Stimulated activated CD4-positive, alpha-beta T cell treated with anti-CD3 and anti-CD28 coated beads, Interleukin-2, amount 100 ng/mL, for 24 hours (primary cell): ENCODE results near the gene B4GALT5.

ENCODE experiments used
- DNase-seq, 2 donors: peaks; one replicate each; pipeline ENCODE4 v3.0.0-alpha.2; 2020

B4GALT5 gene

DNA sequence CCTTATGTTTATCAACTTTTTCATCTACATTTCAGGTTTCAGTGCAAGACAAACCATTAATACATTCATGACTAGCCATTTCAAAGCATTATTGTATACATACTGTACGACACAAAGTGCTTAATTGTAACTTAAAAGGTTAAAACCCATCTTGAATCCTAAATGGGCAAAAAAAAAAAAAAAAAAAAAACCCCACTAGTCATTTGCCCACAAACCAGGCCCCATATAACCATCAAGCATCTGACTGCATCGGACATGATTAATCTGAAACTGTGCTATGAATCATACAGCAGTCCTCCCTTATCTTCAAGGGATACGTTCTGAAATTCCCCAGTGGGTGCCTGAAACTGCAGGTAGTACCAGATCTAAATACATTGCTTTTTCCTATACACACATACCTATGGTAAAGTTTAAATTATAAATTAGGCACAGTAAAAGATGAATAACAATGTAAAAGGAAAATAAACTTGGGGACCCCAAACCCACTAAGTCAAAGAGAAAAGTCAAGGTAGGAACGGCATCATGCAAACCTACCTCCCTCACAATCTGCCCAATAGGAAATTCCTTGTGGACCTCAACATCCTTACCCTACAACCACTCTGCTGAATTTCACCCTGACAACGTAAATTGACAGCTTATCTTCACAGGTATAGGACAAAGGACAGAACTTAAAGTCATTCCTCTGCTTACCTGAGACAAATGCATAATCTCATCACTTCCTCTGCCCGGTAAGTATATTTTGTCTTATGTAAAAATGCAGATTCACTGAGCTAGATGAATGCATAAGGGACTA is 14.3 kb downstream of the B4GALT5 start:
- peak in 1 of 2 donors; percentile 42 for DNase-seq

DNA sequence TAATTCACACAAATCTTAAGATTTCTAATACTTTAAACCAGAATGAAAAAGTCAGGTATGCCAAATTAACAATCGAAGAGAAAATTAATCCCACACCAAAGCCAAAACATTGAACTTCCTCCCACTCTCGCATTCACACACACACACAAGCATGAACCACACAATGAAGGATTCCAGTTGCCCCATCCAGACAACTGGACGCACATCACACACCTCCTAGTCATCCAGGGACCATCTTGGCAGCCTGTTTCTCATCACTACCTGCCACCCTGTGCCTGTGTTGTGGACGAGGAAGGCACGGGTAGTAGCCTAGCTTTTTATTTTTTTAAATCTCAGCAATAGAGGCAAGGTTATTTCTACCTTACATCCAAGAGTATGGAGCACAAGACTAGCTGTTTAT is 15.2 kb downstream of the B4GALT5 start:
- no peak for DNase-seq

DNA sequence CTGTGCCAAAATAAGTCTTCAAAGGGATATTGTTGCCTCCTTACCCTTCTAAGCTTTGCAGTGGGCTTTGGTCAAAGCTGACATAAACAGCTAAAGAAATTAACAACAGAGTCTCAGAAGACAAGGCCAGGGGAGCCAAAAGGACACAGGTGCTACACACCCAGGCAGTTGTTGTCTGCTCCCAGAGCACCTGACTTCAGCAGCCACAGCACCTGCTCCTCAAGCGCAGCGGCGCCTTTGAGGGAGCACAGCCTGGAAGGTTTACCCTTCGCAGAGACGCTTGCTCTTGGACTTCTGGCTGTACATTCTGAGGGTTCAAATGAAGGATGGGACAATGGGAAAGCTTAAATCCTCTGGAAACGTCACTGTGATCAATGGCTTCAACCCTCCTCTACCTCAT is 16.6 kb downstream of the B4GALT5 start:
- DNase-seq = no peak

DNA sequence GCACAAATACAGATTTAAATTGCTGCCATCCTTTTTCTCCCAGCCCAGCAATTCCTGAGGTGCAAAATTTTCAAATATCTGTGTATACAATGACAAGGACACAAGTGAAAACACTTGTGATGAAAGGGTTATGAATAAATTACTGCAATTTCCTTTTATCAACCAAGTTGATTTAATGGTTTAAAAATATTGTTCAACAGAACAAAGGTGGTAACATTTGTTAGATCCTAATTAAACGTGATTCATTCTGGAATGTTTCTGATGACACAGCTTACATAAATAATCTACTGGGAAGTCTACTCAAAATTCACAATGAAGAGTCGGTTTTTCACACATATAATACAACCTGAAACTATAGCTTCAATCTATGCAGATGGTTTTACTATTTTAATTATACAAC is 17.1 kb downstream of the B4GALT5 start:
- DNase-seq = no peak

DNA sequence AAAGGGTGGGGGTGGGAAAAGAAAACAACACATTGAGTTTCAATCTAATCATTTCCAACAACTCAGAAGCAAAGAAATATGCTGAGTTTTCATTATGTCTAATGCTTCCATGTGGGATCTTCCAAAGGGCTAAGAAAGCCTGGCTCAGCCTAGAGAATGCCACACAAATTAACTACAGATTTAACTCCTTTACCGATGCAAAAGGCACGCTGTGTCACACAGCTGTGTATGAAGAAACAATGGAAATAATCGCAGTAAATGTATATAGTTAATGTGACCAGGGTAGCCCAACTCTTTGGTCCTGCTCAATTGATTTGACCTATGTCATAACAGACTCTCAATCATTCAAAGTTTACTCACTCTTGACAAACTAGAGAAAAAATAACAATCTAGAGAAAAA is 17.8 kb downstream of the B4GALT5 start:
- DNase-seq = no peak

DNA sequence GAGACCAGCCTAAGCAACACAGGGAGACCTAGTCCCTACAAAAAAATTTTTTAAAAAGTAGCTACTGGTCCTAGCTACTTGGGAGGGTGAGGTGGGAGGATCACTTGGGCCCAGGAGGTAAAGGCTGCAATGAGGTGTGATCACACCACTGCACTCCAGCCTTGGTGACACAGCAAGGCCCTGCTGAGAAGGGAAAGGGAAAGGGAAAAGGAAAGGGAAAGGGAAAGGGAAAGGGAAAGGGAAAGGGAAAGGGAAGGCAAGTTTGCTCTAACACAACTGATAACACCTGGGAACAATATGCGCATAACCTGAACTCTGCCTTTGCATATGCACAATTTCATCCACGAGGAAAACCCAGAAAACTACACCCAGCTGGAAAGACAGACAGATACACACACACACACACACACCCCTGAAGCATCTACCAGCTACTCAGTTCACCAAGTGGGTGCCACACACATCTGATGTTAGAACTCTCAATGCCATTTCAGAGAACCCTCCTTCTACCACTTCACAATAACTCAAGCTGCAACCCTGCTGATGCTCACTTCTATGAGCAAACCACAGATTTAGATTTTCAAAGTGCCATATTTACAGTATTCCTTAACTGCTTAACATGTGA is 19.1 kb downstream of the B4GALT5 start:
- DNase-seq = no peak

DNA sequence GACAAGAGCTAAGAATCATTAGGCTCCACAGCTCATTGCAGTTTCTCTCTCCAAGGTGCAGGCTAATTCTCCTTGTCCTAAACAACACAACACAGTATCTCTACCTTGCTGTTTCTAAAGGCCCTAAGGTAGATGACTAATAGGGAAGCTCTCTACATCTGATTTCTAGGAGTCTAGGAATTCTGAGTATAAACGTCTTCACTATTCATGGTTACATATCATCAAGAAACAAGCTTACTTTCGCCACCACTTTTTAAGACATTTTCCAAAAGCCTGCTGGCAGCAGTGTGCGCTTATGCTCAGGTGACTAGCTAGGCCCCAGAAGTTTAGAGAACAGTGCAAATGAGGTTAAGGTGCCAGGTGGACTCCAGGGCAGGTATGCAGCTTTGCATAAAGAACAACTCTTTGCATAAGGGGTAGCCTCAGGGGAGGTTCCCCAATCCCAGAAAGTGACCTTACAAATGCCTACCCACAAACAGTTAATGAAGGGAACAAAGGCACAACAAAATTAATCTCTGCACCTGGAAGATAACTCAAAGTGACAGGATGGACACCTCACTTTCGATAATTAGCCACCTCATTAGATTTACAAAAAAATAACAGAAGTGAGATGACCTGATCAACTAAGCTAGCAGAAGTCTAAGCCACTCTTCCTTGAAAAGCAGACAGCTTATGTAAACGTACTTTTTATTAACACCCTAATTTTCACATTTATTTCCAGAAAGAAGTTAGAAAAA is 20.1 kb downstream of the B4GALT5 start:
- no peak for DNase-seq

DNA sequence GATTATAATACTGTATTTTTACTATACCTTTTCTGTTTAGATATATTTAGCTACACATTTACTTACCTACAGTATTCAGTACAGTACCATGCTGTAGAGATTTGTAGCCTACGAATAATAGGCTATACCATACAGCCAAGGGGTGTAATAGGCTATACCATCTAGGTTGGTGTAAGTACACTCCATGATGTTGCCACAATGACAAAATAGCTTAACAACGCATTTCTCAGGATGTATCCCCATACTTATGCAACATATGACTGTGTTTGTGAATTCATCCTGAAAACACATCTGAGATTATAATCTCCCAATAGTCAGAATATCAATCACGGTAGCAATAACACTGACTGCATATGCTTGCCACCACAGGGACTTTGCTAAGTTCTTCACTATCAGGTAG is 20.7 kb downstream of the B4GALT5 start:
- no peak for DNase-seq

DNA sequence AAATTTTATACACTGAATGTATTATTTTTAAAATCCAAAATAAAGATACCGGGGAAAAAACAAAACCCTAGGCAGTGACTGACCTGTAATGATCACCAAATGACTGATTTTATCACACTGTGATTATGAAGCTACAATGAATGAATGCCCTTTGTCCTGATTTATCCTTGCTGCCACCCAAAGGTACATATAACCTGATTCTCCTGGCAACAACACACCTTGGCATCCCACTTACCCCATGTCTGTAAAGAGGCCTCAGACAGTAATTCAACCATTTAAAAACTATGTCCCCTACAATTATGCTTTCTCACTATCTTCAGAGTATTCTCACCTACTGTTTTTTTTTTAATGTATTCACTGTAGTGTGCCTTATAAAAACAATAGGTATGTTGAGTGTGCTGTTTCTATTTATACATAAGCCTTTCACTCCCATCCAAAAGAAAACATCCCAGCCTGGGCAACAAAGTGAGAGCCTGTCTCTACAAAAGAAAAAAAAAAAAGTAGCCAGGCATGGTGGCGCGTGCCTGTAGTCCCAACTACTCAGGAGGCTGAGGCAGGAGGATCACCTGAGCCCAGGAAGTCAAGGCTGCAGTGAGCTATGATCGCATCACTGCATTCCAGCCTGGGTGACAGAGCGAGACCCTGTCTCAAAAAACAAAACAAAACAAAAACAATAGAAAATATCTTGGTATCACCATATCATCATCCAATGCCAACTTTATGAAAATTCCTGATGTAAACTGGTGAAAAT is 21.7 kb downstream of the B4GALT5 start:
- DNase-seq = no peak

DNA sequence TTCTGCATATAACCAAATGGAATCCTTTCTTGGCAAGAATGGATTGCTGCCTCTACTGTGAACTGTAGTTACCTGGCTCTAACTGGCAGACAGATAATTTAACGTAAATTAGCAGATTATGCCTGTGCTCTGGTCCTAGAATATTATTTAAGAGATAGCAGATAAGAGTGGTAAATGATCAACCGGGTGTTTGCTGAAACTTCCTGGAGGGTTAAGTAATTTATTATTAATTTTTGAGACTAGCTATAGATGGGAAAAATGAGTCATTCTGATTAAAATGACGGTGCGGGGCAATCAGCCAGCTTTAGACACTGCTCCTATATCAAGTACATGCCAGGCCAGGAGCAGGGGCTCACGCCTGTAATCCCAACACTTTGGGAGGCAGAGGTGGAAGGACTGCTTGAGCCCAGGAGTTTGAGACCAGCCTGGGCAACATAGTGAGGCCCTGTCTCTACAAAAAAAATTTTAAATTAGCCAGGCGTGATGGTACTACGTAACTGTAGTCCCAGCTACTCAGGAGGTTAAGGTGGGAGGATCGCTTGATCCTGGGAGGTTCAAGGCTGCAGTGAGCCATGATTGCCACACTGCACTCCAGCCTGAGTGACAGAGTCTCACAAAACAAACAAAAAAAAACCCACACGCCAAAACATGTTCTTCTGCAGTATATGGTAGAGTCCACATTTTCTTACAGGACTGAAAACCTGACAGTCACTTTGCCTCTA is 22.6 kb downstream of the B4GALT5 start:
- DNase-seq = no peak

DNA sequence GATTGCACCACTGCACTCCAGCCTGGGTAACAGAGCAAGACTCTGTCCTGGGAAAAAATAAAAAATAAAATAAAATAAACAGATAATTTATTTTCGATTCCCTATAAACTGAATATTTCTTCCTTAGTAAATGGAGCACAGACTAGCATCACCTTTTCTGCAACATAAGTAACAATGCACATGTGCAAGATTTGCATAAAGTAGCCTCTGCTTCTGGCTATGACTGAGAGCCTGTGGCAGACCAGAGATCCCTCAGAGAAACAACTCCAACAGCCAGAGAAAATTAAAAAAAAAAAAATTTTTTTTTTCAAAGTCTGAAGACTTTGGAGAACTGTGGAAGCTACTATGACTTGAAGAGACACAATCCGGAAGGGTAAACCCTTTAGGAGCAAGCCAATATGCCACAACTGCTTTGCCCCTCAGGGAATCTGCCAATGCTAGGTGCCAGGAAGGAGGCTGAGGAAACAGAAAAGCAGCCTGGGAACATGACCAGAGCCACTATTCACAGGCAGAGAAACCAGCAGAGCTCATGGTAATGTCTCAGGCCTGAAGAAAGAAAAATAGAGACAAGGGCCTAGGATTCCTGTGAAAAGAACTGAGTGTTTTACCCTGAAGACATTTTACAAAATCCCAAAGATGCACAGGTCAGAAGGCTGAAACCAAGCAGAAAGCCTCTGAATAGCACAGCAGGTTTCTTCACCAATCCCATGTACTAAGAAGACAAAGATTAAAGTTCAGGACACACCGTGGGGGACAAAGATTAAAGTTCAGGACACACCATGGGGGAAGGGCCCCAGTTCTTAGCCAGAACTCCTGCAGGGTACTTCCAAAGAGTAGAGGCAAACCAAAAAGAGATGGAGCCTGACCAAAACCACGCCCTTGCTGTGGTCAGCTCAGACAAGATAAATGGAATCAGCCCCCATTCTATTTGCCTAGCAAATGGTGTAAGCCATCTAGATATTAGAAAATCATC is 25.8 kb downstream of the B4GALT5 start:
- DNase-seq = no peak

DNA sequence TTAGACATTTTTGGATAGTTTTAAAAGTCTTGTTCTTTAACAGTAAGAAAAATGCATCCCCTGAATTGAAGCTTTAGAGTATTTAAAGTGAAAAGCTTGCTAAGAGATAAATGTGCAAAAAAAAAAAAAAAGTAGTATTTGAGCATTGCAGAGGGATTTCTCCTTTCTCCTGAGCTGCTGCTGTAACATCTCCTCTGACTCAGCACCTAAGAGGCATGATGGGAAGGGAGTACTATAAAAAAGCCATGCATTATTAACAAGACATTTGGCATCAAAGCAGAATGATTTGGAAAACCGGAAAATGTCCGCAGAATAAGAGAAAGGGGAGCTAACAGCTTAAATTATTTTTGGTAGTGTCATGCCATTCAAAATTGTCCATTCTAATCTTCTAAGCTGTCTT is 27.9 kb downstream of the B4GALT5 start:
- no peak for DNase-seq

DNA sequence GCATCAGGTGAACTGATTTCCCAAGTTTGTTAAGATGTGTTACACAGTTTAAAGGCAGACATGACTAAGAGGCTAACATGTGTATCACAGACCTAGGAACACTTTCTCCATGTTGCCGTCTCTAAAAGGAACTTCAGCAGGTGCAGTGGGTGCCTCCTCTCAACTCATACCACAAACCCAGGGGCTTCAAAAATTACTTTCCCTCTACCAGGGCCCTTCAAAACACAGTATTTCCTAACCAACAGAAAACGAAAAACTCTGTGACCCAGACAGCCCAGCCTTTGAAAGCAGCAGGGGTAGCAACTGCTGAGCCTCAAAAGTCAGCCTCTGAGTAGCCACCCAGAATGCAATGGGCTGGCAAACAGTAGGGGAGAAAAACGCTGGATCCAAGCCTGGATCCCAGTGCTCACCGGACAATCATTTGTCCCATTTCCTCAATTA is 28.5 kb downstream of the B4GALT5 start:
- DNase-seq = no peak

DNA sequence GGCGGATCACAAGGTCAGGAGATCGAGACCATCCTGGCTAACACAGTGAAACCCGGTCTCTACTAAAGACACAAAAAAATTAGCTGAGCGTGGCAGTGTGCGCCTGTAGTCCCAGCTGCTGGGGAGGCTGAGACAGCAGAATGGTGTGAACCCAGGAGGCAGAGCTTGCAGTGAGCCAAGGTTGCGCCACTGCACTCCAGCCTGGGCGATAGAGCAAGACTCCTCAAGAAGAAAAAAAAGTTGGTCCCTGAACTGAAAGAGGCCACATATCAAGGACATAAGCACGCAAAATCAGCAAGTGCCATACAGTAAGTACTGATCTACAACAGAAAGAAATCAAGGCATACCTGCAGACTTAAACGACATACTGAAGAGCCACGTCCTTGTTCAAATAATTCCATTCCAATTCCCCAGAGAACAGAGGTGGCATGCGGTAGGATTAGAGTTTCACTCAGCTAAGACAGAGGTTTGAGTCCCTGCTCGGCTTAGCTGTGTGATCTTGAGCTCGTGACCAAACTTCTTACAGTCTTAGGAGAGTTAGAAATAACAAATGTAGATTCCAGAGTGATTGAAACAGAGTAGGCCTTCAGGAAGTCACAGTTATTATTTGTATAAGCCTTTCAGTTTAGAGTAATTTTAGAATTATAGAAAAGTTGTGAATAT is 29.2 kb downstream of the B4GALT5 start:
- DNase-seq = no peak

DNA sequence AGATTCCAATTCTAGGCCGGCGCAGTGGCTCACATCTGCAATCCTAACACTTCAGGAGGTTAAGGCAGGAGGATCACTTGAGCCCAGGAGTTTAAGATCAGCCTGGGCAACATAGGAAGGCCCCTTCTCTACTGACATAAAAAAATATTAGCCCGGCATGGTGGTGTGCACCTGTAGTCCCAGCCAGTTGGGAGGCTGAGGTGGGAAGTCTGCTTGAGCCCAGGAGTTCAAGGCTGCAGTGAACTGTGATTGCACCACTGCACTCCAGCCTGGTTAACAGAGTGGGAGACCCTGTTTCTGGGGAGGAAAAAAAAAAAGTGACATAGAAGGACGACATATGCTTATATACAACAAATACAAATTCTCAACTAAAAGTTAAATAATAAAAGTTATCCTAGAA is 30.9 kb downstream of the B4GALT5 start:
- DNase-seq = no peak

DNA sequence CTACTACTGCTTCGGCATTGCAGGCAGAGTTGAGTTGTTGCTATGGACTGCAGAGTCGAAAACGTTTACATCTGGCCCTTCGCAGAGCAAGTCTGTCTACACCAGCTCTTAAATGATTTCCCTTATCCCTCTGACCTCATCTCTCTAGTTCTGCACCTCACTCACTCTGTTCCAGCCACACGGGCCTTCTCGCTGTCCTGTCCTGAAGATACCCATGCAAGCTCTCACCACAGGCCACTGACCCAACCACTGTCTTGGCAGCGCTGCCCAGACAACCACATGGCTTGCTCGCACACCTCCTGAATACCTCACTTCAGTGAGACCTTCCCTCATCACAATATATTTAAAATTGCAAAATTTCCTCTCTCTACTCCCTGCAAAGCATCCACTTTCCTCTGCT is 31.4 kb downstream of the B4GALT5 start:
- no peak for DNase-seq

DNA sequence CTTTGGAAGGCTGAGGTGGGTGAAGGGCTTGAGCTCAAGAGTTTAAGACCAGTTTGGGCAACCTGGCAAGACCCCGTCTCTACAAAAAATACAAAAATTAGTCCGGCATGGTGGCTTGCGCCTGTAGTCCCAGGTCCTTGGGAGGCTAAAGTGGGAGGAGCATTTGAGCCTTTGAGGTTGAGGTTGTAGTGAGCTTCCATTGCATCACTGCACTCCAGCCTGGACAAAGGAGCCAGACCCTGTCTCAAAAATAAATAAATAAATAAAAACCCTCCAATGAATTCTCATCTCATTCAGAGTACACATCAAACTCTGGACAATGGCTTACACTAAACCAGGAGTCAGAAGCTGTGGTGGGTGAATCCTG is 31.8 kb downstream of the B4GALT5 start:
- DNase-seq = no peak

DNA sequence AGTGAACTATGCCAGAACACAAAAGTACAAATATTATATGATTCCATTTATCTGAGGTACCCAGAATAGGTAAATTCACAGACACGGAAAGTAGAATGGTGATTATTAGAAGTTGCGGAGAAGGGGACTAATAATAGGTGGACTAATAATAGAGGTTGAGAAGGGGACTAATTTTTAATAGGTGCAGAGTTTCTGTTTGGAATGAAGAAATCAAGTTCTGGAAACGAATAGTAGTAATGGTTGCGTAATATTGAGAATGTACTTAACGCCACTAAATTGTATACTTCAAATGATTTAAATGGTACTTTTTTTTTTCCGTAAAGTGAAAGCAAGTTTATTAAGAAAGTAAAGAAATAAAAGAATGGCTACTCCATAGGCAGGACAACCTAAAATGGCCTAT is 33.2 kb downstream of the B4GALT5 start:
- DNase-seq = no peak

DNA sequence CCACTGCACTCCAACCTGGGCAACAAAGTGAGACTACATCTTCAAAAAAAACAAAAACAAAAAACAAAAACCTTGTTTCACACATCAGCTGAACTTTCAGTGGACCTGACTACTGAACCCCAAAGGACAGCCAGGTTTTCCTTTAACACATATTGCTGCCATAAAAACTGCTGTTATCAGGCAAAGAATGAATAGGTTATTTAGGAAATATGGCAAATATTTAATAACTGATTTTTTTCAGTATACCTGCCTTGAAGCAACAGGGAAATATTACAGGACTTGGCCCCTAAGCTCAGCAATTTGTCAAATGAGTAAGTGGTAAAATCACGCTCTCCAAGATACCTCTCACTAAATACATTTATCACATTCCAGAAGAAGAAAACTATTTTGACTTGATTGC is 34.0 kb downstream of the B4GALT5 start:
- DNase-seq = no peak

DNA sequence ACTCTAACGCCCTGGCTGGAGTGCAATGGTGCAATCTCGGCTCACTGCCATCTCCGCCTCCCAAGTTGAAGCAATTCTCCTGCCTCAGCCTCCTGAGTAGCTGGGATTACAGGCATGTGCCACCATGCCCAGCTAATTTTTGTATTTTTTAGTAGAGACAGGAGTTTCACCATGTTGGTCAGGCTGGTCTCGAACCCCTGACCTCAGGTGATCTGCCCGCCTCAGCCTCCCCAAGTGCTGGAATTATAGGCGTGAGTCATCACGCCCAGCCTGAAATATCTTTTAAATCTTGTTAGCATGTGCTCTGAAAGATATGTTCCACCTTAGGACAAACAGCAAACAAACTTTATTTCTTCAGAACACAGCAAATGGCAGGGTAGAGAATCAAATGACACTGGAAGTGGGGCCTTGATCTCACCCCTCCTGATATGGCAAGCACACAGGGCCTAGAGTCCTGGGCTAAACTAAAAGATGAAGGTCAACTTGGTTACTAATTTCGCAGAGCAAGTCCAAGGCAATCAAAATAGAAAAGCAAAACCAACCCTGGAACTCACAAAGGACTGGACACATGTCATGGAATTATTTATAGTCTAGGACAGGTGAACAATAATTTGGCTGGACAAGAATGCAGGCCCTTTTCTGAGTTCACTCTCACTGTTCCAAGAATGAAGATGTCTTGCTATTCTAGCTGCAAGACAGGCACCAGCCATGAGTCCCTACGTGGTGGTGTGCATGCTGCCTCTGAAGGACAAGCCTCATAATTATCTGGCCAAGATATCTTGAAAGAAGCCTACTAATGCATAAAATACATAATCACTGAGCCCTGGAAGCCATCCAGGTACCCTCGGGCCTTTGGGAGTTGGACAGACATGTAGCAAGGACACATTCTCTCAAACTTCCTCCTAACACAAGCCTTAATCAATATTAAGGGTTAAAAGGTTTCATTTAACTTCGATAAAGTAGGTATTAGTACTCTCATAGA is 35.6 kb downstream of the B4GALT5 start:
- DNase-seq = no peak
